Measurements from ENCODE around the gene SLC51A. TPM values are rescaled to one million over a fixed set of nuclear protein-coding genes. Genes with fewer than 3 reads are reported as not detected.

SLC51A gene
- total and polyA plus RNA-seq, 12 donors: 1.2 to 73.1 (median 12.7) TPM

DNA sequence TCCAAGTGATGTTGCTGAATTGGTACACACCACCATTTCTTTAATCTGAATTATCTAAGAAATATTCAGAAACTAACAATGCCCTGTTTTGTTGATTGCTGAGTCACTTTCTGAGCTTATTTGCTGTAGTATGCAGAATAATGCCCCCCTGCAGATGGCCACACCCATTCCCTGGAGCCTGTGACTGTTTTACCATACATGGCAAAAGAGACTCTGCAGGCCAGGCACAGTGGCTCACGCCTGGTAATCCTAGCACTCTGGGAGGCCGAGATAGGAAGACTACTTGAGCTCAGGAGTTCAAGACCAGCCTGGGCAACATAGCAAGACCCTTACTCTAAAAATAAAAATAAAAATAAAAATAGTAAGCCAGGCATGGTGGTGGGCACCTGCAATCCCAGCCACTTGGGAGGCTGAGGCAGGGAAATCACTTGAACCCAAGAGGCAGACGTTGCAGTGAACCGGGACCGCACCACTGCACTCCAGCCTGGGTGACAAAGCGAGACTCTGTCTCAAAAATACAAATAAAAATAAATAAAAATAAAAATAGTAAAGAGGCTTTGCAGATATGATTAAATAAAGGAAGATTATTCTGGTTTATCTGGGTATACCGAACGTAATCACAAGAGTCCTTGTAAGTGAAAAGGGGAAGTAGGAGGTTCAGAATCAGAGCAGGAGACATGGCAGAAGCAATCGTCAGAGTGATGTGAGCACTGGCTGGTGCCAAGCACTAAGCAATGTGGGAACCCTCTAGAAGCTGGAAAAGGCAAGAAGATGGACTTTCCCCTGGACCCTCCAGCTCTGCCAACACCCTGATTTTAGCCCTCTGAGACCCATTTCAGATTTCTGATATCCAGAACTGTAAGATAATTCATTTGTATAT lies 52.2 kb downstream of the SLC51A start:
- WGBS, 4 donors: 75 to 84% (median 81%) methylated on average over 9 of the region's 9 CpGs
- Histone ChIP-seq H3K27ac (no peak overlapping the region), H3K36me3 (replicated peaks in 1 of 2) (peaks cover 0 to 35% of the 10 kb centered on the region in 2 donors), H3K4me3 (no peak overlapping the region), H3K27me3 (no peaks in the 10 kb centered on the region), H3K9me3 (replicated peaks in 1 of 3) (no peaks in the 10 kb centered on the region), H3K4me1 (replicated peaks in 1 of 2) (peaks cover 0 to 5% of the 10 kb centered on the region in 2 donors)
- intact Hi-C loops (cut with DNase I): loop anchor here in 1 of 2 donors (10.0 kb wide), 1 partner anchor 256 kb away; no protein-coding TSS in a partner anchor
- no peak for TF ChIP-seq POLR2A (IDR thresholded peaks at IDR 0.05)
- TF ChIP-seq, protein P1, sequence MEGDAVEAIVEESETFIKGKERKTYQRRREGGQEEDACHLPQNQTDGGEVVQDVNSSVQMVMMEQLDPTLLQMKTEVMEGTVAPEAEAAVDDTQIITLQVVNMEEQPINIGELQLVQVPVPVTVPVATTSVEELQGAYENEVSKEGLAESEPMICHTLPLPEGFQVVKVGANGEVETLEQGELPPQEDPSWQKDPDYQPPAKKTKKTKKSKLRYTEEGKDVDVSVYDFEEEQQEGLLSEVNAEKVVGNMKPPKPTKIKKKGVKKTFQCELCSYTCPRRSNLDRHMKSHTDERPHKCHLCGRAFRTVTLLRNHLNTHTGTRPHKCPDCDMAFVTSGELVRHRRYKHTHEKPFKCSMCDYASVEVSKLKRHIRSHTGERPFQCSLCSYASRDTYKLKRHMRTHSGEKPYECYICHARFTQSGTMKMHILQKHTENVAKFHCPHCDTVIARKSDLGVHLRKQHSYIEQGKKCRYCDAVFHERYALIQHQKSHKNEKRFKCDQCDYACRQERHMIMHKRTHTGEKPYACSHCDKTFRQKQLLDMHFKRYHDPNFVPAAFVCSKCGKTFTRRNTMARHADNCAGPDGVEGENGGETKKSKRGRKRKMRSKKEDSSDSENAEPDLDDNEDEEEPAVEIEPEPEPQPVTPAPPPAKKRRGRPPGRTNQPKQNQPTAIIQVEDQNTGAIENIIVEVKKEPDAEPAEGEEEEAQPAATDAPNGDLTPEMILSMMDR (IDR thresholded peaks at IDR 0.05): no peak
- DNase-seq: no peak

DNA sequence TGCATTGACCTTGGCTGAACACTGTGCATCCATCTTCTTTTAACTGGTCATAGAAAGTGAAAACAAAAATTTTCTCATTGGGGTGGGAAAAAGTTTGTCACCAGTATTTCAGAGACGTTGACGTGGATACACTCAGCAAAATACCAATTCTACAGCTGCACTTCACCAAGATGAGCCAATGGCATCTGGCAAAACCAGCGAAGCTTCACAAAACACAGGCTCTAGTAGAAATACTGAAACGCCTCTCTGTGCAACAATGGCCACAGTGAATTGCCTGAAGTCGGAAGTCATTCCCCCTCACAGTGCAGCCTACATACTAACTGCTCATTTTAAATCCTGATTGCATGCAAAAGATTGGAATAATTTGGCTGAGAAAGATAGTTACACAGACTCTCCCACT lies 54.2 kb downstream of the SLC51A start:
- Histone ChIP-seq H3K4me3 (no peak overlapping the region), H3K4me1 (replicated peaks in 1 of 2) (peaks cover 7 to 10% of the 10 kb centered on the region in 2 donors), H3K27ac (no peak overlapping the region), H3K9me3 (replicated peaks in 1 of 3) (no peaks in the 10 kb centered on the region), H3K27me3 (no peaks in the 10 kb centered on the region), H3K36me3 (replicated peaks in 1 of 2) (peaks cover 0 to 33% of the 10 kb centered on the region in 2 donors)
- TF ChIP-seq POLR2A (IDR thresholded peaks at IDR 0.05): no peak
- TF ChIP-seq, protein P1 (IDR thresholded peaks at IDR 0.05): no peak
- WGBS, 4 donors: 95 to 98% (median 96%) methylated on average over 5 of the region's 5 CpGs
- DNase-seq: no peak
- intact Hi-C loops (cut with DNase I): no loop called here

DNA sequence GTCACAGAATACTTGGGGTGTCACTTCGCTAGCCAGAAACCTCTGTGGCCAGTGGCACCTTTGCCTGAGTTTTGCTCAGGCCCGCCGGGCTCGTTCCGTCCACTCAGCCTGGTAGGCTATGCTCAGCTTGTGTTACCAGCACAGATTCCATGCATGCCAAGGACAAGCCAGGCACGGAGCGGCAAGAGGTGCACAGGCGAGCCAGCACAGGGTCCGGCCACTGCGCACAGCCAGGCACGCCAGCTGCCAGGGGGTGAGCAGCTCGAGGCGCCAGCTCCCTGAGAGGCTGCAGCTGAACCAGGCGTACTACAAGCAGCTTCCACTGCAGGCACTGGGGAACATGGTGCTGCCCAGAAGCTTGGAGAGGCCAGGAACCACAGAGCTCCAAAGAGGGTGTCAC lies 56.5 kb downstream of the SLC51A start:
- Histone ChIP-seq H3K9me3 (replicated peaks in 1 of 3) (no peaks in the 10 kb centered on the region), H3K27me3 (no peaks in the 10 kb centered on the region), H3K4me1 (replicated peaks in 1 of 2) (peaks cover 7 to 10% of the 10 kb centered on the region in 2 donors), H3K36me3 (replicated peaks in 1 of 2) (peaks cover 0 to 14% of the 10 kb centered on the region in 2 donors), H3K4me3 (no peak overlapping the region), H3K27ac (no peak overlapping the region)
- DNase-seq: no peak
- 92 to 99% (median 98%) methylated on average over 6 to 14 of the region's 14 CpGs for WGBS, 4 donors
- TF ChIP-seq POLR2A (IDR thresholded peaks at IDR 0.05): no peak
- TF ChIP-seq, protein P1 (IDR thresholded peaks at IDR 0.05): no peak
- intact Hi-C loops (cut with DNase I): no loop called here

DNA sequence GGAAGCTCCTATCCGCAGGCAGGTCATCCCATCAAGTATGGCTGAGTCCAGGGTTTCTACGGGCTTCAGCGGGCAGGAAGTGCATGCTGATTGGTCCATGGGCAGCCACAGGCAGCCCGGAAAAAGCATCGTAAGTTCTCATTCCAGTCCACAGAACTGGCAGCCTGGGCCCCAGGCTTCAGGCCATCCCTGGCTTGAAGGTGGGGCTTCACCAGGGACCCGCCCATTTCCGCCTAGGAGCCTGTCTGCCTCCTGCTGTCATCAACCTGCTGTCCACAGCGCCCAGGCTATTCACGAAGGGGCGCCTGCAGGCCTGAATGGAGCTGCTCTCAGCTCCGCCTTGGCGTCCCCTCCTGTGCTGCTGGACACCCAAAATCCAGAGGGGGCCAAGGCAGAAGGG lies 57.3 kb downstream of the SLC51A start:
- Histone ChIP-seq H3K27me3 (no peaks in the 10 kb centered on the region), H3K4me1 (replicated peaks in 1 of 2) (peaks cover 7% of the 10 kb centered on the region in 2 donors), H3K4me3 (no peak overlapping the region), H3K27ac (no peak overlapping the region), H3K36me3 (replicated peaks in 1 of 2) (peaks cover 0 to 14% of the 10 kb centered on the region in 2 donors), H3K9me3 (replicated peaks in 1 of 3) (no peaks in the 10 kb centered on the region)
- intact Hi-C loops (cut with DNase I): no loop called here
- 97 to 99% (median 98%) methylated on average over 5 to 12 of the region's 12 CpGs for WGBS, 4 donors
- DNase-seq: no peak
- TF ChIP-seq, protein P1 (IDR thresholded peaks at IDR 0.05): no peak
- no peak for TF ChIP-seq POLR2A (IDR thresholded peaks at IDR 0.05)
